Endothelial cell of umbilical vein (primary cell): Measurements from ENCODE around the gene PTPN3.

Source experiments
- EZH2 ChIP-seq: IDR thresholded peaks from 2 replicates; pipeline ENCODE4 v1.6.1; 2012; ENCODE audit warnings: borderline replicate concordance, low read depth, mild to moderate bottlenecking, moderate library complexity, low read length, inconsistent platforms; ENCODE audit not compliant: severe bottlenecking
- POLR2AphosphoS5 ChIP-seq: IDR thresholded peaks from 2 replicates; pipeline ENCODE4 v1.6.1; 2012; ENCODE audit warnings: low read depth, mild to moderate bottlenecking, control low read depth, low read length, moderate library complexity; ENCODE audit not compliant: insufficient read depth

DNA sequence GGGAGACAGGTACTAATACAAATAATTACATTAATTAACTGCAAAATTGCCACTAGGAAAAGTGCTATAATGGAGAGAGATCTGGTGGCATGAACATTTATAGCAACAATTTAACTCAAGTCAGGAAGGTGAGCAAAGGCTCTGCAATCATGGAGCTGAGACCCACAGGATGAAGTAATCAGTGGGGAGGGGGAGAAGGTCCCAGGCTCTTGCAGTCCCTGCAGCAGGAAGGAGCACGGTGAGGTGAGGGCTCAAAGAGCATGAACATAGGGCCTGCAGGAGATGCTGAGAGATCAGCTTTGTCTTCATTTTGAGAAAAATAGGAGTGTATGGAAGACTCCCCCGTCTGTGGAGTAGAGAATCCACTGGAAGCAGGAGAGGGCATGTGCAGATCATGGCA, 6.5 kb downstream of the PTPN3 start:
- TF ChIP-seq POLR2AphosphoS5 (no peak), EZH2 (no peak)
